Heart left ventricle (tissue), 16 donors: Measurements from ENCODE around the gene TMEM94. TPM values are rescaled to one million over a fixed set of nuclear protein-coding genes. Genes with fewer than 3 reads are reported as not detected.
A peak's percentile ranks its signal among the peaks of the same experiment; 100 is the strongest.

Source experiments
- ATAC-seq, 4 donors: fragments of 200-7000 bp; cut with Tn5 transposase; one replicate each; pipeline ENCODE4 v1.9.1; 2020 to 2022; ENCODE audit warnings: moderate library complexity in 4 of 4, mild to moderate bottlenecking in 3 of 4, moderate number of reproducible peaks in 1 of 4
- DNase-seq, 5 donors: peaks; one replicate each; pipeline ENCODE4 v3.0.0-alpha.2; 2020
- H3K27ac ChIP-seq, 12 donors: fragments of 200-600 bp; sonication (generic) in 4 of 12; one replicate each; pipeline versions ENCODE4 v1.5.0 to v1.8.0; 2016 to 2022; ENCODE audit warnings: mild to moderate bottlenecking in 2 of 12
- H3K27me3 ChIP-seq, 9 donors: fragments of 200-600 bp; sonication (generic) in 2 of 9; one replicate each; pipeline versions ENCODE4 v1.5.1 to v1.8.0; 2016 to 2022; ENCODE audit warnings: mild to moderate bottlenecking in 3 of 9
- H3K36me3 ChIP-seq, 9 donors: fragments of 200-600 bp; sonication (generic) in 2 of 9; one replicate each; pipeline versions ENCODE4 v1.5.0 to v1.8.0; 2018 to 2022; ENCODE audit warnings: mild to moderate bottlenecking in 2 of 9
- H3K4me1 ChIP-seq, 12 donors: fragments of 200-600 bp; sonication (generic) in 4 of 12; one replicate each; pipeline versions ENCODE4 v1.5.0 to v1.8.0; 2016 to 2022; ENCODE audit warnings: mild to moderate bottlenecking in 3 of 12
- H3K4me3 ChIP-seq, 12 donors: fragments of 200-600 bp; sonication (generic) in 4 of 12; one replicate each; pipeline versions ENCODE4 v1.5.0 to v1.8.0; 2017 to 2022; ENCODE audit warnings: mild to moderate bottlenecking in 9 of 12, moderate library complexity in 4 of 12
- H3K9me3 ChIP-seq, 12 donors: fragments of 200-600 bp; sonication (generic) in 4 of 12; one replicate each; pipeline versions ENCODE4 v1.5.0 to v1.8.0; 2016 to 2022; ENCODE audit warnings: mild to moderate bottlenecking in 1 of 12
- POLR2A ChIP-seq, 2 donors: fragments of 450-650 bp; IDR thresholded peaks; one replicate each; pipeline ENCODE4 v1.6.1; 2017; ENCODE audit warnings: antibody characterized with exemption in 2 of 2, mild to moderate bottlenecking in 2 of 2, moderate library complexity in 2 of 2
- WGBS, 4 donors: extraction: QIAGEN DNeasy Blood & Tissue Kit in 2 of 4; methylation state at CpG; one replicate each; pipeline versions ENCODE4 v1.1.5 to v1.1.7; 2013 to 2018; 5-methylcytosine and 5-hydroxymethylcytosine counted together
- intact Hi-C, 10 donors: fragments of 100-400 bp; cut with DNase I; formaldehyde crosslinking; loops; one replicate each; pipeline versions ENCODE4 v1.11.1 to v1.14.2; 2022
- polyA plus RNA-seq, 2 donors: library from polyadenylated mRNA; stranded (reverse); fragments of 200-250 nt; gene quantifications; one replicate each; pipeline ENCODE4 v1.2.3, GENCODE V29; 2013
- total RNA-seq, 9 donors: library from RNA; depleted of rRNA in 2 of 9; stranded (reverse); fragments of >200 nt in 2 of 9; fragmentation: NEBNext Ultra II Directional in 3 of 9; extraction: Animal tissue kit (Norgen Biotek cat#: 25700) in 3 of 9; gene quantifications; one replicate each; pipeline versions ENCODE4 v1.1.0 to v1.2.4, GENCODE V29; 2016 to 2023
- TF ChIP-seq, protein P1 (sequence below), 12 donors: fragments of 200-600 bp; sonication (generic) in 4 of 12; IDR thresholded peaks; one replicate each; pipeline versions ENCODE4 v1.5.0 to v1.8.0; 2018 to 2022; ENCODE audit warnings: antibody characterized with exemption in 12 of 12, mild to moderate bottlenecking in 5 of 12
- donor health status: ischemic (EF 13 %, LVEDD 7.1; RV severe dilation, severe dysfunction).
- donor health status: healthy with polysubstance abuse.
- donor health status: DM: no; HTN: yes; CAD: no.
- donor health status: DM: no; HTN: no; CAD: no.
- donor health status: ischemic (EF 25% LVEDD 6.9; RV normal size, moderate dysfunction).
- donor health status: ischemic (EF 25% LVEDD 5.7; RV mildly dilated, moderate dysfunction).
- donor health status: healthy.
- donor health status: DM: yes; HTN: yes; CAD: no.
- donor health status: ischemic (EF 35%, LVEDD 5.7; RV mildly dilated, moderate dysfunction).
- donor health status: nonischemic (EF 11% LVEDD 7.7; RV severe dilation, severe dysfunction).
- donor health status: DM: yes; HTN: yes; CAD: no.
- donor health status: PGD.
- donor health status: ischemic (EF 29% LVEDD 5.4; RV normal size, mild dysfunction).
- donor health status: nonischemic (EF 23%, LVEDD 6.1; RV moderate dilation, normal function).

TMEM94 gene
- total and polyA plus RNA-seq, 11 donors: 34.1 to 130 (median 47.3) TPM

DNA sequence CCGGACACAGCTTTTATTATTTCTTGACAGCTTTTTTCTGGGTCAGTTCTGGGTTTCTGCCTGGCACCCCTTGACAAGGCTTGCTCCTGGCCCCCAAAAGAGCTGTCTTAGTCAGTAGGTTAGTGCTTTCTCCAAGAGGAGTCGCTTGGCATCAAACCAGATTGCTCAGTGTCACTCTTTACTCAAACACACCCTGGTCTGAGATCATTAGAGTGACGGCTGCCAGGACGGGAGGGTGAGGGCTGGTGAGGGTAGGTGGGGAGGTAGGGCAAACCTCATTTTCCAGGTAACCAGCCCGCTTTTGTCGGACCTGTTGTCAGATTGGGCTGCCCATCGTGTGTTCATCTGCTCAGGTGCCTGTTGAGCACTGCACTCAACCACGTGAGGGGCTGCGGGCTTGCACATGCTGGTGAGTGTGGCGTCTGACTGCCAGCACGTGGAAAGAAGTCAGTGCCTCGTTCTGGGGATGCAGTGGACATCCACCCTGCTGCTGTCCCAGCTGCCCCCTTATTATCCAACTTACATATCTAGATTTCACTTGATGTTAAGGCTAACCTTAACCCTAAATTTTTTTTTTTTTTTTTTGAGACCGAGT lies 12.4 kb downstream of the TMEM94 start:
- Histone ChIP-seq H3K9me3 (peaks cover 0 to 7% (median 0%) of the 10 kb centered on the region in 12 donors), H3K27ac (peak overlapping the region in 10 of 12 donors; percentile 5 to 61 (median 51)), H3K36me3 (peaks cover 0 to 25% (median 15%) of the 10 kb centered on the region in 9 donors), H3K4me3 (no peak overlapping the region), H3K4me1 (peaks cover 0 to 22% (median 14%) of the 10 kb centered on the region in 12 donors), H3K27me3 (no peaks in the 10 kb centered on the region)
- intact Hi-C loops: no loop called here
- whole genome bisulfite sequencing, 4 donors: 76 to 83% (median 80%) methylated on average over 13 of the region's 13 CpGs
- TF ChIP-seq, protein P1, sequence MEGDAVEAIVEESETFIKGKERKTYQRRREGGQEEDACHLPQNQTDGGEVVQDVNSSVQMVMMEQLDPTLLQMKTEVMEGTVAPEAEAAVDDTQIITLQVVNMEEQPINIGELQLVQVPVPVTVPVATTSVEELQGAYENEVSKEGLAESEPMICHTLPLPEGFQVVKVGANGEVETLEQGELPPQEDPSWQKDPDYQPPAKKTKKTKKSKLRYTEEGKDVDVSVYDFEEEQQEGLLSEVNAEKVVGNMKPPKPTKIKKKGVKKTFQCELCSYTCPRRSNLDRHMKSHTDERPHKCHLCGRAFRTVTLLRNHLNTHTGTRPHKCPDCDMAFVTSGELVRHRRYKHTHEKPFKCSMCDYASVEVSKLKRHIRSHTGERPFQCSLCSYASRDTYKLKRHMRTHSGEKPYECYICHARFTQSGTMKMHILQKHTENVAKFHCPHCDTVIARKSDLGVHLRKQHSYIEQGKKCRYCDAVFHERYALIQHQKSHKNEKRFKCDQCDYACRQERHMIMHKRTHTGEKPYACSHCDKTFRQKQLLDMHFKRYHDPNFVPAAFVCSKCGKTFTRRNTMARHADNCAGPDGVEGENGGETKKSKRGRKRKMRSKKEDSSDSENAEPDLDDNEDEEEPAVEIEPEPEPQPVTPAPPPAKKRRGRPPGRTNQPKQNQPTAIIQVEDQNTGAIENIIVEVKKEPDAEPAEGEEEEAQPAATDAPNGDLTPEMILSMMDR (IDR thresholded peaks at IDR 0.05): no peak
- no peak for TF ChIP-seq POLR2A (IDR thresholded peaks at IDR 0.05)
- DNase-seq: no peak
- peak; percentile 18 to 45 (median 24) for ATAC-seq

DNA sequence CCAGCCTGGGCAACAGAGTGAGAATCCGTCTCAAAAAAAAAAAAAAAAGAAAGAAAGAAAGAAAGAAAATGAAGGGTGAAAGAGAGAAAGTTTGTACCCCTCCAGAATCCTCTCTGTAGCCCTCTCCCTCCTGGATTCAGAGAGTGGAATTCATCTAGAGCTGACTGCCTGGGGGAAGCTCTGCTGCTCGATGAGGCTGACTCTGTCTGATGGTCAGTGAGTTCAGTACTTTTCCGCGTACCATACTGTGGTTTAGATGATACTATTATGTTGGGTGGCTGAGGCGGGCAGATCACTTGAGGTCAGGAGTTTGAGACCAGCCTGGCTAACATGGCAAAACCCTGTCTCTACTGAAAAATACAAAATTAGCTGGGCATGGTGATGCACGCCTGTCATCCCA lies 14.8 kb downstream of the TMEM94 start:
- no peak for ATAC-seq
- H3K9me3 ChIP-seq: peaks cover 0 to 7% (median 0%) of the 10 kb centered on the region in 12 donors
- no peak for DNase-seq
- peaks cover 0 to 23% (median 15%) of the 10 kb centered on the region in 9 donors for H3K36me3 ChIP-seq
- intact Hi-C loops: loop anchor here in 1 of 10 donors (10.0 kb wide), 1 partner anchor 46 kb away; no protein-coding TSS in a partner anchor
- TF ChIP-seq, protein P1 (IDR thresholded peaks at IDR 0.05): no peak
- no peak for TF ChIP-seq POLR2A (IDR thresholded peaks at IDR 0.05)
- peaks cover 8 to 42% (median 30%) of the 10 kb centered on the region in 12 donors for H3K4me1 ChIP-seq
- no peaks in the 10 kb centered on the region for H3K27me3 ChIP-seq
- WGBS, 4 donors: 86 to 95% (median 93%) methylated on average over 6 of the region's 6 CpGs
- no peak overlapping the region for H3K4me3 ChIP-seq
- no peak overlapping the region for H3K27ac ChIP-seq

DNA sequence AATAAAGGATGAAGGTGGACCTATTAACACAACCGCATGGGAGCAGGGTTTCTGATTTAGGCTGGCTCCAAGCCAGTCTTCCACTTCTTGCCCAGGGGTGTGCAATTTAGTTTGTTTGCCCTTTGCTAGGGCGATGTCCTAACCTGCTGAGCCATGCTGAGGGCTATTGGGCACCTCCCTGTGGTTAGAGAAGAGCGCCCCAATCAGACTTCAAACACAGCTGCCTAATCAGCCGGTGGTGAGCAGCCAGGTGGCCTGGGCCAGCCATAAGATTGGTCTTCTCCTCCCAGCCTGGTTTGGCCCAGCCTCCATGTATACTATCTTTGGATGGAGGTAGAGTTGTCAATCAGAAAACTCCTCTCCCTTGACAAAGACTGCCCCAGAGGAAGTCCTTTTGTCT lies 15.7 kb downstream of the TMEM94 start:
- peaks cover 0 to 23% (median 15%) of the 10 kb centered on the region in 9 donors for H3K36me3 ChIP-seq
- ATAC-seq: no peak
- TF ChIP-seq, protein P1 (IDR thresholded peaks at IDR 0.05): no peak
- no peak for TF ChIP-seq POLR2A (IDR thresholded peaks at IDR 0.05)
- no peak overlapping the region for H3K27ac ChIP-seq
- no peak for DNase-seq
- no peaks in the 10 kb centered on the region for H3K27me3 ChIP-seq
- H3K9me3 ChIP-seq: no peaks in the 10 kb centered on the region
- H3K4me3 ChIP-seq: no peak overlapping the region
- WGBS, 4 donors: 63 to 67% (median 66%) methylated on average over 4 of the region's 4 CpGs
- intact Hi-C loops: loop anchor here in 1 of 10 donors (10.0 kb wide), 1 partner anchor 47 kb away; no protein-coding TSS in a partner anchor
- peaks cover 14 to 52% (median 39%) of the 10 kb centered on the region in 12 donors for H3K4me1 ChIP-seq

DNA sequence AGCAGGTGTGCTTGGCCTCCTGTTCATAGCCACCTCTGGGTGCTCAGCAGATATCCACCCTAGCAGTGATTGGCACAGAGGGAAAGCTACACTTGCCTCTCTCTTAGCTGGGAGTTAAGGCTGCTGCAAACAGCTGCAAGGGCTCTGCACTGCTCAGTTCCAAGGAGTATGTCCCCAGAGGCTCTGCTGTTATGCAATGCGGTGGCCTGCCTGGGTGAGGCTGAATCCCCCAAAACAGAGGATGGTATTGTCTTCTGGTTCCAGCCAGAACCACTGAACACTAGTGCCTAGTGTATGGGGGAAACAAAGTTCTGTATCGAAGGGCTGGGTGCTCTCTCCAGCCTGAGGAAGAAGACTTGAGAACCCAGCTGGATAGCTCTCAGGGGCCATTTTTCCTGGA lies 16.8 kb downstream of the TMEM94 start:
- peak in 1 of 5 donors; percentile 77 for DNase-seq
- TF ChIP-seq, protein P1 (IDR thresholded peaks at IDR 0.05): no peak
- no peak for TF ChIP-seq POLR2A (IDR thresholded peaks at IDR 0.05)
- intact Hi-C loops: loop anchor here in 1 of 10 donors (10.0 kb wide), 1 partner anchor 48 kb away; no protein-coding TSS in a partner anchor
- Histone ChIP-seq H3K36me3 (peaks cover 0 to 23% (median 15%) of the 10 kb centered on the region in 9 donors), H3K4me3 (no peak overlapping the region), H3K27ac (peak overlapping the region in 7 of 12 donors; percentile 5 to 61 (median 31)), H3K4me1 (peaks cover 17 to 56% (median 41%) of the 10 kb centered on the region in 12 donors), H3K9me3 (no peaks in the 10 kb centered on the region), H3K27me3 (no peaks in the 10 kb centered on the region)
- 79 to 91% (median 82%) methylated on average over 2 of the region's 2 CpGs; no CpG with 5 or more reads in 1 of the 4 donors for WGBS, 4 donors
- peak in 2 of 4 donors; percentile 41 to 50 for ATAC-seq
